Neural progenitor cell (in vitro differentiated cells): ENCODE results near the gene LRRN4. TPM values are rescaled to one million over a fixed set of nuclear protein-coding genes. Genes with fewer than 3 reads are reported as not detected.

Experiments
- DNase-seq: peaks from one replicate; pipeline ENCODE4 v3.0.0-alpha.2; 2016; ENCODE audit warnings: low spot score
- H2AFZ ChIP-seq: fragments of 200-600 bp; sonication (generic); replicated peaks from 2 replicates; pipeline ENCODE4 v1.6.1; 2016; ENCODE audit warnings: antibody characterized with exemption
- H3F3A ChIP-seq: fragments of 200-600 bp; sonication (generic); 2 replicates; pipeline ENCODE4 v1.6.1; 2016; ENCODE audit warnings: antibody characterized with exemption, low read depth
- H3K27ac ChIP-seq: fragments of 200-600 bp; sonication (generic); 2 replicates; pipeline ENCODE4 v1.5.1; 2016; ENCODE audit warnings: mild to moderate bottlenecking
- H3K27me3 ChIP-seq: fragments of 200-600 bp; sonication (generic); 2 replicates; pipeline ENCODE4 v1.6.1; 2016; ENCODE audit warnings: mild to moderate bottlenecking, moderate library complexity
- H3K36me3 ChIP-seq: fragments of 200-600 bp; sonication (generic); 2 replicates; pipeline ENCODE4 v1.5.1; 2016
- H3K4me1 ChIP-seq: fragments of 200-600 bp; sonication (generic); 2 replicates; pipeline ENCODE4 v1.6.1; 2016; ENCODE audit warnings: mixed run types
- H3K4me2 ChIP-seq: fragments of 200-600 bp; sonication (generic); 2 replicates; pipeline ENCODE4 v1.6.1; 2016
- H3K4me3 ChIP-seq: fragments of 200-600 bp; sonication (generic); 2 replicates; pipeline ENCODE4 v1.5.1; 2016
- H3K79me2 ChIP-seq: fragments of 200-600 bp; sonication (generic); 2 replicates; pipeline ENCODE4 v1.6.1; 2016; ENCODE audit warnings: low read depth
- H3K9ac ChIP-seq: fragments of 200-600 bp; sonication (generic); 2 replicates; pipeline ENCODE4 v1.6.1; 2016
- H3K9me3 ChIP-seq: fragments of 200-600 bp; sonication (generic); 2 replicates; pipeline ENCODE4 v1.5.1; 2016; ENCODE audit warnings: low read depth
- H4K20me1 ChIP-seq: fragments of 200-600 bp; sonication (generic); 2 replicates; pipeline ENCODE4 v1.6.1; 2016; ENCODE audit warnings: low read depth
- H3K27ac Mint-ChIP-seq: 3 replicates; pipeline ENCODE4 v1.8.0; 2021; ENCODE audit warnings: mixed read lengths
- H3K27me3 Mint-ChIP-seq: 2 replicates; pipeline ENCODE4 v1.8.0; 2022; ENCODE audit warnings: low read depth, mild to moderate bottlenecking, inconsistent platforms, moderate library complexity, mixed read lengths; ENCODE audit not compliant: insufficient read depth
- H3K36me3 Mint-ChIP-seq: 3 replicates; pipeline ENCODE4 v1.8.0; 2021; ENCODE audit warnings: mixed read lengths
- H3K4me1 Mint-ChIP-seq: 3 replicates; pipeline ENCODE4 v1.8.0; 2021; ENCODE audit warnings: mixed read lengths
- H3K4me3 Mint-ChIP-seq: 3 replicates; pipeline ENCODE4 v1.8.0; 2021; ENCODE audit warnings: mild to moderate bottlenecking, moderate library complexity, mixed read lengths
- H3K9me3 Mint-ChIP-seq: 3 replicates; pipeline ENCODE4 v1.8.0; 2020; ENCODE audit warnings: mixed read lengths
- CTCF ChIP-seq: fragments of 200-600 bp; sonication (generic); IDR thresholded peaks from 2 replicates; pipeline ENCODE4 v1.5.1; 2017; ENCODE audit warnings: antibody characterized with exemption, mild to moderate bottlenecking
- EZH2 ChIP-seq: fragments of 200-600 bp; sonication (generic); IDR thresholded peaks from 2 replicates; pipeline ENCODE4 v1.6.1; 2017; ENCODE audit warnings: antibody characterized with exemption, mild to moderate bottlenecking, moderate library complexity
- EZH2phosphoT487 ChIP-seq: fragments of 200-600 bp; sonication (generic); IDR thresholded peaks from 2 replicates; pipeline ENCODE4 v1.6.1; 2017; ENCODE audit warnings: antibody characterized with exemption
- total RNA-seq: library from RNA; depleted of rRNA; stranded (reverse); fragments of >200 nt; gene quantifications from 2 replicates; pipeline ENCODE4 v1.2.3, GENCODE V29; 2015; ENCODE audit warnings: low replicate concordance

LRRN4 gene
- total RNA-seq, 1 donor from 2014 or later: not detected

- Mint-ChIP-seq H3K36me3 (peaks cover 12% of the 10 kb centered on the region), H3K27ac (no peak overlapping the region), H3K9me3 (no peaks in the 10 kb centered on the region), H3K4me3 (peak overlapping the region; percentile 98), H3K4me1 (peaks cover 29% of the 10 kb centered on the region), H3K27me3 (no peaks in the 10 kb centered on the region)
- Histone ChIP-seq H3K4me3 (peak overlapping the region; percentile 97), H3K27ac (no peak overlapping the region), H3K4me2 (peak overlapping the region; percentile 98), H3K9me3 (no peaks in the 10 kb centered on the region), H3K27me3 (no peaks in the 10 kb centered on the region), H4K20me1 (peaks cover 25% of the 10 kb centered on the region), H3K36me3 (peaks cover 4% of the 10 kb centered on the region), H3K9ac (no peak overlapping the region), H3F3A (peaks cover 28% of the 10 kb centered on the region), H3K79me2 (peaks cover 55% of the 10 kb centered on the region), H2AFZ (no peak overlapping the region), H3K4me1 (peaks cover 24% of the 10 kb centered on the region)
- TF ChIP-seq EZH2 (no peak), CTCF (no peak), EZH2phosphoT487 (no peak)
- no peak for DNase-seq
Measured at GRCh38 chr20:6007529-6008103, 46.2 kb downstream of the LRRN4 start.

- Histone ChIP-seq H3K36me3 (peaks cover 4% of the 10 kb centered on the region), H4K20me1 (peaks cover 25% of the 10 kb centered on the region), H3K79me2 (peaks cover 51% of the 10 kb centered on the region), H3K27ac (no peak overlapping the region), H3K4me1 (peaks cover 24% of the 10 kb centered on the region), H3K27me3 (no peaks in the 10 kb centered on the region), H3K9ac (peak overlapping the region; percentile 50), H2AFZ (no peak overlapping the region), H3K4me3 (peak overlapping the region; percentile 97), H3K9me3 (no peaks in the 10 kb centered on the region), H3F3A (peaks cover 28% of the 10 kb centered on the region), H3K4me2 (peak overlapping the region; percentile 98)
- Mint-ChIP-seq H3K27ac (no peak overlapping the region), H3K4me1 (peaks cover 29% of the 10 kb centered on the region), H3K4me3 (peak overlapping the region; percentile 98), H3K27me3 (no peaks in the 10 kb centered on the region), H3K36me3 (peaks cover 7% of the 10 kb centered on the region), H3K9me3 (no peaks in the 10 kb centered on the region)
- DNase-seq: peak; percentile 9
- TF ChIP-seq EZH2 (no peak), EZH2phosphoT487 (no peak), CTCF (no peak)
Measured at GRCh38 chr20:6007094-6007528, 46.7 kb downstream of the LRRN4 start.

GRCh38 chr20:6006603-6006949, 47.3 kb downstream of the LRRN4 start:
- H3K27ac ChIP-seq: peak overlapping the region; percentile 82
- peak overlapping the region; percentile 98 for H3K4me2 ChIP-seq
- peaks cover 24% of the 10 kb centered on the region for H3K4me1 ChIP-seq
- H3K36me3 ChIP-seq: peaks cover 4% of the 10 kb centered on the region
- Mint-ChIP-seq H3K27me3 (no peaks in the 10 kb centered on the region), H3K27ac (peak overlapping the region; percentile 93), H3K4me1 (peaks cover 29% of the 10 kb centered on the region), H3K4me3 (peak overlapping the region; percentile 98), H3K36me3 (peaks cover 2% of the 10 kb centered on the region), H3K9me3 (no peaks in the 10 kb centered on the region)
- peaks cover 25% of the 10 kb centered on the region for H4K20me1 ChIP-seq
- peak overlapping the region; percentile 50 for H3K9ac ChIP-seq
- H3K9me3 ChIP-seq: no peaks in the 10 kb centered on the region
- no peak for DNase-seq
- TF ChIP-seq CTCF (no peak), EZH2 (no peak), EZH2phosphoT487 (no peak)
- peak overlapping the region; percentile 14 for H2AFZ ChIP-seq
- H3K79me2 ChIP-seq: peaks cover 46% of the 10 kb centered on the region
- H3K27me3 ChIP-seq: no peaks in the 10 kb centered on the region
- peak overlapping the region; percentile 97 for H3K4me3 ChIP-seq
- peaks cover 28% of the 10 kb centered on the region for H3F3A ChIP-seq
